IPS DF 6.9 (cell line): ENCODE data around the gene CUL1.
"Not testable (repeated sequence)": the region's sequence is repeated elsewhere in the genome, so short reads cannot be mapped to it uniquely, and the experiment has no call there.

Experiments used
- DNase-seq: peaks from one replicate; pipeline ENCODE4 v3.0.0-alpha.2; 2013; ENCODE audit warnings: low read depth, low spot score
- H3K27ac ChIP-seq: one replicate; pipeline ENCODE4 v1.5.1; 2013; ENCODE audit warnings: low read length, control low read depth
- H3K27me3 ChIP-seq: 2 replicates; pipeline ENCODE4 v1.6.1; 2013; ENCODE audit warnings: mild to moderate bottlenecking, low read length; ENCODE audit not compliant: control insufficient read depth, insufficient read depth
- H3K36me3 ChIP-seq: 2 replicates; pipeline ENCODE4 v1.6.1; 2013; ENCODE audit warnings: low read length; ENCODE audit not compliant: control insufficient read depth, insufficient read depth
- H3K4me1 ChIP-seq: 2 replicates; pipeline ENCODE4 v1.6.1; 2013; ENCODE audit warnings: low read length; ENCODE audit not compliant: control insufficient read depth, insufficient read depth
- H3K4me3 ChIP-seq: 2 replicates; pipeline ENCODE4 v1.5.1; 2013; ENCODE audit warnings: mild to moderate bottlenecking, low read length
- H3K9me3 ChIP-seq: 2 replicates; pipeline ENCODE4 v1.6.1; 2013; ENCODE audit warnings: low read length, inconsistent platforms; ENCODE audit not compliant: control insufficient read depth, insufficient read depth
- WGBS: extraction: QIAGEN DNeasy Blood & Tissue Kit; methylation state at CpG from one replicate; pipeline ENCODE4 v1.1.7; 2013; ENCODE audit warnings: mixed read lengths, missing lambda C conversion rate; ENCODE audit not compliant: insufficient read length, insufficient coverage; 5-methylcytosine and 5-hydroxymethylcytosine counted together

CUL1 gene

DNA sequence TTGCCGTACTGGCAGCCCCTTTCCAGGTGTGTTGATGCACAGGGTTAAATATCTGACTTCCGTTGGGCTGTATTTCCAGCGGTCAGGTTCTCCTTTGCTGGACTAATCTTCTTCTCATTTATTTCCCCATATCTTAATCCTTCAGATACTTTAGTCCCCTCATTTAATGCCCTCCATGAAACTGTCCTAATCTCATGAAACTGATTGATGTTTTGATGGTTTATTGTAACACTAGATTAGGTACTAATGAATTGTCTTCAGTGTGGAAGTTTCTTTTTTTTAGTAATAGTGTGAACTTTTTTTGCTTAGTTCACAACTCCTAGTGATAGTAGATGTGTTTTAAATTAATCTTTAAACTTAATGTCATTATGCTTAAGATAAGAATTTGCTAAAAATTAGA, 6.3 kb downstream of the CUL1 start:
- peaks cover 3% of the 10 kb centered on the region for H3K4me1 ChIP-seq
- no peaks in the 10 kb centered on the region for H3K9me3 ChIP-seq
- no CpG with 5 or more reads among the region's 3 CpGs for WGBS
- H3K4me3 ChIP-seq, result no peak overlapping the region
- no peak overlapping the region for H3K27ac ChIP-seq
- H3K27me3 ChIP-seq, result no peaks in the 10 kb centered on the region
- H3K36me3 ChIP-seq, result no peaks in the 10 kb centered on the region
- no peak for DNase-seq

DNA sequence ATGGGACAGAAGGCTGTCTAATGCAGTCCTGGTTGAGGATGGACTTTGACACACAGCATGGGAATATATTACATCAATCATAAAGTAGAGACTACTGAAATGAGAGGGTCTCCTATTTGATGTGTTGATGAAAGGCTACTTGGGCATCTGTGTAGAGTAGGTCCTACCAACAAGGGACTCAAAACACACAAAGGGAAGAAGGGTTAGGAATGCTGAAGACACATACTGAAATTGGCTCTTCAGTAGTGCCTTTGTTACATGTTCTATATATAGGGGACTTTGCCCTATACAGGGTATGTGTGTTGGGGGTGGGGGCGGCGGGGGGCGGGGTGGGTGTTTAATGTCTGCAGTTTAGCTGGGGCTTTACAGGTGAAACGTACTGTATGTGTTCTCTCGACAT, 7.7 kb downstream of the CUL1 start:
- Histone ChIP-seq H3K27ac (no peak overlapping the region), H3K9me3 (no peaks in the 10 kb centered on the region), H3K27me3 (no peaks in the 10 kb centered on the region), H3K4me1 (peaks cover 3% of the 10 kb centered on the region), H3K36me3 (no peaks in the 10 kb centered on the region), H3K4me3 (no peak overlapping the region)
- DNase-seq, result no peak
- no CpG with 5 or more reads among the region's 5 CpGs for WGBS

DNA sequence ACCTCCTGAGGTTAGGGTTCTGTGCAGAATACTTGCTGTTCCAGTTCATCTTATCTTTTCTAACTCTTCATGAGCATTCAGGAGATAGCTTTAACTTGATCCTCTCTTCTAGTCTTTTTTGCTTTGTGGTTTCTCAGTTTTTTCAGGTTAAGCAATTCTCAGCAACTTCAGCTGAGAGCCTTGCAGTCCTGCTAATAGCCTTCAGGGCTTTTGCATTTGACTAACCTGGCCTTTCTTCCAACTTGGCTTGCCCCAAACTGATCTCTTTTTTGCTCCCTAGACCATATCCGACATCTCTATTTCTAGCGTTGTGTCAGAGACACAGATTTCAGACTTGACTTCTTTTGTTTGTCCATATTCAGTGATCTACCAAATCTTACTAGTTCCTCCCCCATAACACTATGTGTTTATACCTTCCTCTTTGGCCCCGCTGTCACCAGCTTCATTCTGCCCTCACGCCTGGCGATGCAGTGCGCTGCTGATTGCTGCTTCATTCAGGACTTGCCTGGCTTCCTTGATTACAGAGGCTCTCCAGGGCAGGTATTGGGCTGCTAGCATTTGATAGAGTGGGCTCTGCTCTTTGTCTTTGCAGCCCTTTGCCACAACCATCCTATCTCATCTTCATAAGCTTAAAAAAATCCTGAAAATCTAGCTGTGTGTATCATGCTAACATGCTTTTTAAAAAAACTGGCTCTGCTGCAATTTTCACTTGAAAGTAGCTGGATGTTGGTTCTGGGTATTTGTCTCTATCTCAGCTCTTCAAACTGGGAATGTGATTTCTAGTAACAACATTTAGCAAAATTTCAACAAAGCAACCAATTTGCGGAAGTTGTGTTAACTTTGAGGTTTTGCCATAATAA, 9.6 kb downstream of the CUL1 start:
- Histone ChIP-seq H3K36me3 (no peaks in the 10 kb centered on the region), H3K4me1 (peaks cover 1% of the 10 kb centered on the region), H3K27ac (no peak overlapping the region), H3K4me3 (no peak overlapping the region), H3K27me3 (no peaks in the 10 kb centered on the region), H3K9me3 (no peaks in the 10 kb centered on the region)
- DNase-seq, result no peak
- WGBS, result no CpG with 5 or more reads among the region's 7 CpGs

DNA sequence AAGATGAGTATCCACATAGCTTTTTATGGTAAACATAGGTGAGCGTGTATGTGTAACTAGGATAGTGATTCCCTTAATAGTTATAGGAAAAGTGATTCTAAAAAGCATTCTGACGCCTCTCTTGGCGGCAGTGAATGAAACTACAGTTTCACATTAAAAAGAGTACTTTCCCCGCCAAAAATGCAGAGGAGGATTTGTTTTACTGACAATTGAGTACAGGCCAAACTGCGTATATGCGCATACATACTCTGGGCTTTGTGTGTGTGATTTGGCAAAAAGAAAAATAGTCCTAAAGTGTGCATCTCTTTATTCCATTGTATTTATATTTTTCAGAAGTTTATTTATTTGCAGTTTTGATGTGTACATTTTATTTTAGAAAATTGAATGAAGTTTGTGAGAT, 10.3 kb downstream of the CUL1 start:
- peaks cover 1% of the 10 kb centered on the region for H3K4me1 ChIP-seq
- H3K27me3 ChIP-seq, result no peaks in the 10 kb centered on the region
- no peaks in the 10 kb centered on the region for H3K9me3 ChIP-seq
- H3K4me3 ChIP-seq, result no peak overlapping the region
- DNase-seq, result no peak
- no CpG with 5 or more reads among the region's 6 CpGs for WGBS
- no peaks in the 10 kb centered on the region for H3K36me3 ChIP-seq
- no peak overlapping the region for H3K27ac ChIP-seq

DNA sequence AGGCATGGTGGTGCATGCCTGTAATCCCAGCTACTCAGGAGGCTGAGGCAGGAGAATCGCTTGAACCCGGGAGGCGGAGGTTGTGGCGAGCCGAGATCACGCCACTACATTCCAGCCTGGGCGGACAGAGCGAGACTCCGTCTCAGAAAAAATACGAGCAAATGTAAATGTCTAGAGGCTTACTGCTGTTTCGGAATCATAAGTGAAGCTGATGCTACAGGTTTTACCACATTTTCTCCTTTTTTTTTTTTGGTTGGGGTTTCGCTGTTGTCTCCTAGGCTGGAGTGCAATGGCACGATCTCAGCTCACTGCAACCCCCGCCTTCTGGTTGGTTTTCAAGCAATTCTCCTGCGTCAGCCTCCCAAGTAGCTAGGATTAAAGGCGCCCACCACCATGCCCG, 11.7 kb downstream of the CUL1 start:
- not testable (repeated sequence) for H3K27me3 ChIP-seq, H3K27ac ChIP-seq, DNase-seq, H3K36me3 ChIP-seq, H3K4me1 ChIP-seq, H3K4me3 ChIP-seq, H3K9me3 ChIP-seq
- WGBS, result no CpG with 5 or more reads among the region's 17 CpGs

DNA sequence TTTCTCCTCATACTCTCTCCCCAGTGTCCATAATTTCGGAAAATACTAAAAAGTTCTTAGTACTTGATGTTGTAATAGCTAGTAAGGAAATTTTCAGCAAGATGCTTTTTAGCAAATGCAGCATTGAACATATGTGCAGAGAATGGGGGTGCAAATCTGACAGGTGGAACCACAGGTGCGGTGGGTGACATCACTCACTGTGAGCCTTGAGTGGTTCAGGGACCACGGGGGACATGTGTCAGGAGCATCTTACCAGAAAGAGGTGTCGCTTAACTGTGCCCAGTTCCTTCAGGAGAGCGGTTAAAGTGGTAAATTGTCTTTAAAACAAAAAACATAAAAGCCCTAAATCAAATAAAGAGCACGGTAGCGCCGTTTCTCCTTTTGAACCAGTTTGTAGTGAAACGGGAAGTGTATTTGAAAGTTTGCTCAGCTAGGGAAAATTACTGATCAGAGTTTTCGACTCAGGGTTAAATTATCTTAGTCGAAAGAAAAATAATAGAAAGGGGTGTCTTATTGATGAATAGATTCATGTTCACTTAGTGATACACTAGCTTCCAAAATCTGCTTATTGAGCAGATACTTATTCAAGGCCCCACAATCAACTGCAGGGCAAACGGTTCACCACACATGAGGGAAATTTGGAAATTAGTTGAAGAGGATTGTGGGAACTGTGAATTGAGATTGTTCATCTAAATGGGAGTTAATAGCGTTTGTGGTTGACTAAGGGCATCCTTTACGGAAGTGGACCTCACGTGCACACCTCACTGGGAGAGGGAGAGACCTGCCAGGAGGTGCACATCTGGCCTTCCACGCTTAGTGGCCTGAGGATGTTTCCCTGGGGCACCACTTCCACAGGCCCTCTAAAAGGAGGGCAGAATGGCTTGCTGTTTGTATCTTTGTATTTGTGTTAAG, 12.7 kb downstream of the CUL1 start:
- no peak for DNase-seq
- Histone ChIP-seq H3K9me3 (no peaks in the 10 kb centered on the region), H3K4me3 (no peak overlapping the region), H3K4me1 (peaks cover 1% of the 10 kb centered on the region), H3K27ac (no peak overlapping the region), H3K36me3 (no peaks in the 10 kb centered on the region), H3K27me3 (no peaks in the 10 kb centered on the region)
- WGBS, result 100% methylated on average over 1 of the region's 16 CpGs

DNA sequence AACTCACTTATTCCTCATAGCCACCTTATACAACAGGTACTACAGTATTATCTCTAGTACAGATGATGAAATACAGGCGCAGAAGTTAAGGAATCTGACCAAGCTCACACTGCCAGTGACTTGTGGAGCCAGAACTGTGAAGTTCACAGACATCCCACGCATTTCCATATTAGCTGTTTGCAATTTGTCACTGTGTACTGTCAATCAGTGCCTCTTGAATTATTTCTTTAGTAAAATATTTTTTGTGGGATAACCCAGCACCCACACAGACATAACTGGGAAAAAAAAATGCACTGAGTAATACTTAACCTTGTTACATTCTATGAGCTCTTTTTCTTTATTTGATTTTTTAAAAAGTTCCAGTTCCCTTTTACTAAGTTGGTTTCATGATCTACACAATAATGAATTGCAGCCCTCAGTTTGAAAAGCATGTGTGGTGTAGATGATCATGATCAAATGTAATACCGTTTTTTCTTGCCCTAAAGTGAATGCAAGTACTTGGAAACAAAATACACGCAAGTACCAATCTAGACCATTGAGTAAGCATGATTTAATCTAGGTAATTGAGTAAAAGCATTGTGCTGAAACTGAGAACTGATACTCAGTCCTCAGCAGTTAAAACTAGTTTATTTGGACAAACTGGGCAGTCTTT, 14.1 kb downstream of the CUL1 start:
- Histone ChIP-seq H3K4me3 (no peak overlapping the region), H3K27me3 (no peaks in the 10 kb centered on the region), H3K4me1 (no peaks in the 10 kb centered on the region; the same call in 1 of the 2 replicates), H3K36me3 (no peaks in the 10 kb centered on the region), H3K9me3 (no peaks in the 10 kb centered on the region), H3K27ac (no peak overlapping the region)
- DNase-seq, result no peak
- WGBS, result no CpG with 5 or more reads among the region's 4 CpGs

DNA sequence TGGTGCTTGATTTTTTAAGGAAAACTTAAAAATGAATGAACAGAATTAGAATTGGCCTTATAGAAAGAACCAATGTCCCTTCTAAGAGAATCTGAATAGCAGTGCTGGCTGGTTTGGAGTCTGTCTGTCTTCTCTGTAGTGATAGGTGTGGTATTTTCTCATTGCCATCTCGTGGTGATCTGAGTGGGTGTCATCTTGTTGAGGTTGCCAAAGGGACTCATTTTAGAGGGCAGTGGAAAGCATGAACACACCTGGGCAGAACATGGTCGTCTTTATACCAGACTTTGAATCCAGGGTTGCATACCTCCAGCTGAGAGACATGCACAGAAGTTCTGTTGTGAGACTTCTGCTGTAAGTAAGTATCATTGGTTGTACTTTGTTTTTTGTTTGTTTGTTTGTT, 15.8 kb downstream of the CUL1 start:
- Histone ChIP-seq H3K4me1 (no peaks in the 10 kb centered on the region; the same call in 1 of the 2 replicates), H3K27me3 (no peaks in the 10 kb centered on the region), H3K27ac (no peak overlapping the region), H3K9me3 (no peaks in the 10 kb centered on the region), H3K36me3 (no peaks in the 10 kb centered on the region), H3K4me3 (no peak overlapping the region)
- no CpG with 5 or more reads among the region's 2 CpGs for WGBS
- DNase-seq, result no peak

DNA sequence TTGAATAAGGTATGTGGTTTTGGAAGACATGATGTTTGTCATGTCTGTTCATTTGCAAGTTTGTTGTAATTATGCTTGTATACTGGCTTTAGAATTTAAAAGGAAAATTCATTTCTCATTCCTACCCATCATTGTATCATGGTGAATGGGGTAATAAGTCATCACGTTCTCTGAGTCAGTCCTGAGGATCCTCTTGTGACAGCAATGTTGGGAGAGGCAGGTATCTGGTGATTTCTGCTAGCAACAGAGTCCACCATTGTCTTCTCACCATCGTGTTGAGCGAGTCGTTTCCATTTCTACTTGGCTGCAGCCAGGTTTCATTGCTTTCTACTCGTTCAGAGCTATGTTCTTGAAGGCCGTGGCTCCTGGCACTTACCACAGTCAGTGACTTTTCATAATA, 16.3 kb downstream of the CUL1 start:
- no peaks in the 10 kb centered on the region for H3K27me3 ChIP-seq
- WGBS, result no CpG with 5 or more reads among the region's 6 CpGs
- H3K36me3 ChIP-seq, result no peaks in the 10 kb centered on the region
- no peaks in the 10 kb centered on the region for H3K9me3 ChIP-seq
- H3K27ac ChIP-seq, result no peak overlapping the region
- H3K4me3 ChIP-seq, result no peak overlapping the region
- DNase-seq, result no peak
- no peaks in the 10 kb centered on the region; the same call in 1 of the 2 replicates for H3K4me1 ChIP-seq

DNA sequence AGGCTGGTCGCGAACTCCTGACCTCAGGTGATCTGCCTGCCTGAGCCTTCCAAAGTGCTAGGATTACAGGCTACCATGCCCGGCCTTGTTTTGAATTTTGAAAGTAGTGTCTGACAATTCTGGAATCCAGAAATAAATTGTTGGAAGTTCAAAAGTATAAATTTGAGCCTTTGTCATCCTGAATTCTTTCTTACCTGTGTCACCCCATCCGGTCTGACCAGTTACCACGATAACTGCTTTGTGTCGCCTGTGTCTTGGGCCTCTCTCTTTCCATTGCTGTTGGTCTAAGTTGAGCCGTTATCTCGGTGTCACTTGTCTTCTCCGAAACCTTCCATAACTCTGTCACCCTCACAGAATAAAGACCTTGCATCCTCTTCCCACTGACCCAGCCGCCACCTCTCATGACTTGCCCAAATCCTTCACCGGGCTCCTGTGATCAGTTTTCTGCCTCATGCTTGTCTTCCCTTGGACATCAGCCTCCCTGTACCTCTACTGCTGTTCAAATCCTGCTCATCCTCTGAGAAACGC, 18.6 kb downstream of the CUL1 start:
- no peaks in the 10 kb centered on the region for H3K9me3 ChIP-seq
- H3K27ac ChIP-seq, result no peak overlapping the region
- DNase-seq, result no peak
- H3K27me3 ChIP-seq, result no peaks in the 10 kb centered on the region
- no peak overlapping the region for H3K4me3 ChIP-seq
- no CpG with 5 or more reads among the region's 12 CpGs for WGBS
- H3K36me3 ChIP-seq, result no peaks in the 10 kb centered on the region
- H3K4me1 ChIP-seq, result peaks cover 1% of the 10 kb centered on the region; the same call in 1 of the 2 replicates
